GM12865 (cell line): ENCODE results near the gene TAGLN.

Experiments
- DNase-seq: peaks from one replicate; pipeline ENCODE4 v3.0.0; 2010; ENCODE audit warnings: low read depth
- H3K4me3 ChIP-seq: 2 replicates; pipeline ENCODE4 v1.5.1; 2011; ENCODE audit warnings: mild to moderate bottlenecking, low read depth, low read length, control low read depth
- TF ChIP-seq, protein P1 (sequence below): IDR thresholded peaks from 2 replicates; pipeline ENCODE4 v1.5.1; 2011; ENCODE audit warnings: low read length, control low read depth, low read depth, inconsistent platforms; ENCODE audit not compliant: insufficient read depth; ENCODE audit errors: missing control alignments

The TAGLN gene

DNA sequence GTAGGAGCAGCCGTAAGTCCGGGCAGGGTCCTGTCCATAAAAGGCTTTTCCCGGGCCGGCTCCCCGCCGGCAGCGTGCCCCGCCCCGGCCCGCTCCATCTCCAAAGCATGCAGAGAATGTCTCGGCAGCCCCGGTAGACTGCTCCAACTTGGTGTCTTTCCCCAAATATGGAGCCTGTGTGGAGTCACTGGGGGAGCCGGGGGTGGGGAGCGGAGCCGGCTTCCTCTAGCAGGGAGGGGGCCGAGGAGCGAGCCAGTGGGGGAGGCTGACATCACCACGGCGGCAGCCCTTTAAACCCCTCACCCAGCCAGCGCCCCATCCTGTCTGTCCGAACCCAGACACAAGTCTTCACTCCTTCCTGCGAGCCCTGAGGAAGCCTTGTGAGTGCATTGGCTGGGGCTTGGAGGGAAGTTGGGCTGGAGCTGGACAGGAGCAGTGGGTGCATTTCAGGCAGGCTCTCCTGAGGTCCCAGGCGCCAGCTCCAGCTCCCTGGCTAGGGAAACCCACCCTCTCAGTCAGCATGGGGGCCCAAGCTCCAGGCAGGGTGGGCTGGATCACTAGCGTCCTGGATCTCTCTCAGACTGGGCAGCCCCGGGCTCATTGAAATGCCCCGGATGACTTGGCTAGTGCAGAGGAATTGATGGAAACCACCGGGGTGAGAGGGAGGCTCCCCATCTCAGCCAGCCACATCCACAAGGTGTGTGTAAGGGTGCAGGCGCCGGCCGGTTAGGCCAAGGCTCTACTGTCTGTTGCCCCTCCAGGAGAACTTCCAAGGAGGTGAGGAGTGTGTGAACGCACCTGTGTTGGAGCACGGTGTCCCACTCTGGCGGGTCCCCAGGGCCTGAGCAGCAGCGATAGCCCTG is at the start of gene TAGLN:
Gene TAGLN (plus strand): TSS at position 318 of the 863 bp plus-strand sequence. CDS start 3,644 bp downstream, outside the sequence.
- no peak within 1 kb of the TSS for H3K4me3 ChIP-seq
- TF ChIP-seq, protein P1, sequence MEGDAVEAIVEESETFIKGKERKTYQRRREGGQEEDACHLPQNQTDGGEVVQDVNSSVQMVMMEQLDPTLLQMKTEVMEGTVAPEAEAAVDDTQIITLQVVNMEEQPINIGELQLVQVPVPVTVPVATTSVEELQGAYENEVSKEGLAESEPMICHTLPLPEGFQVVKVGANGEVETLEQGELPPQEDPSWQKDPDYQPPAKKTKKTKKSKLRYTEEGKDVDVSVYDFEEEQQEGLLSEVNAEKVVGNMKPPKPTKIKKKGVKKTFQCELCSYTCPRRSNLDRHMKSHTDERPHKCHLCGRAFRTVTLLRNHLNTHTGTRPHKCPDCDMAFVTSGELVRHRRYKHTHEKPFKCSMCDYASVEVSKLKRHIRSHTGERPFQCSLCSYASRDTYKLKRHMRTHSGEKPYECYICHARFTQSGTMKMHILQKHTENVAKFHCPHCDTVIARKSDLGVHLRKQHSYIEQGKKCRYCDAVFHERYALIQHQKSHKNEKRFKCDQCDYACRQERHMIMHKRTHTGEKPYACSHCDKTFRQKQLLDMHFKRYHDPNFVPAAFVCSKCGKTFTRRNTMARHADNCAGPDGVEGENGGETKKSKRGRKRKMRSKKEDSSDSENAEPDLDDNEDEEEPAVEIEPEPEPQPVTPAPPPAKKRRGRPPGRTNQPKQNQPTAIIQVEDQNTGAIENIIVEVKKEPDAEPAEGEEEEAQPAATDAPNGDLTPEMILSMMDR, result no peak
- DNase-seq, result no peak

DNA sequence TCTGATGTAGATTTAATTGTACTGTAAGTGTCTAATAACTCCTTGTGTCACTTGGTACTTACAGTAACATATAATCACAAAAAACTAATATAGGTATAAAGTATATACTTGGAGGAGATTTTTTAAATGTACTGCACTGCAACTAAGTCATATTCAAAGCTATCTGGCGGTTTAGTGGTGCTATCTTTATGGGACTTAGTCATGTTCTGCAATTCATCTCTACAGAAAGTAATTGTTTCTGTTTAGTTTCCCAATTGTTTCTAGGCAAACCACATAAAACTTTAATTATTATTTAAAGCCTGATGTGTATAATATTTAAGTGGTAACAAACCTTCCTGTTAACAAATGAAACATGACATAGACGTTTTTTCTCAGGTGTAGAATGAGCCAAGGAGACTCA is 47.1 kb upstream of the TAGLN start:
- DNase-seq, result no peak
- TF ChIP-seq, protein P1, result no peak
- H3K4me3 ChIP-seq, result no peak overlapping the region

DNA sequence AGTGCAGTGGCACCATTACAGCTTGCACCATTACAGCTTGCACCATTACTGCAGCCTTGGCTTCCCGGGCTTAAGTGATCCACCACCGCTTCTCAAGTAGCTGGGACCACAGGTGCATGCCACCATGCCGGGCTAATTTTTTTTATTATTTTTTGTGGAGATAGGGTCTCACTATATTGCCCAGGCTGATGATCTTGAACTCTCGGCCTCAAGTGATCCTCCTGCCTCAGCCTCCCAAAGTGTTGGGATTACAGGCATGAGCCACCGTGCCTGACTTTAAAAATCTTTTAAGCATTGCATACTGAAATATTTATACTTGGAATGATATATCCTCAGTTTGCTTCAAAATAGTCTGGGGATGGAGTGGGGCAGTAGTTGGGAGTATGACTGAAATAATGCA is 44.7 kb upstream of the TAGLN start:
- H3K4me3 ChIP-seq, result no peak overlapping the region
- no peak for DNase-seq
- TF ChIP-seq, protein P1, result no peak

DNA sequence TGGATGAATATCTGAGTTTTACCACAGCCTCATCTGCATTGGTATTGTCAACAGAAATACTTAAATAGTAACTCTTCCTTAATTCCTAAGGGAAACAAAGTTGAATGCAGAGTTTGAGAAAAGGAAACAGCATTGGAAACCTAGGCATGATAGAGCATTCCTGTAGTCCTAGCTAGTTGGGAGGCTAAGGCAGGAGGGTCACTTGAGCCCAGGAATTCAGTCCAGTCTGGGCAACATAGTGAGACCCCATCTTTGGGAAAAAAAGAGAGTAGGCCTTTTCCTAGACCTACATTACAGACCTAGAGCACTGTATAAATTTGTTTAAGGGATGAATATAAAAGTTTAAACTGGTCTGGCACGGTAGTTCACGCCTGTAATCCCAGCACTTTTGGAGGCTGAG is 41.7 kb upstream of the TAGLN start:
- TF ChIP-seq, protein P1, result no peak

DNA sequence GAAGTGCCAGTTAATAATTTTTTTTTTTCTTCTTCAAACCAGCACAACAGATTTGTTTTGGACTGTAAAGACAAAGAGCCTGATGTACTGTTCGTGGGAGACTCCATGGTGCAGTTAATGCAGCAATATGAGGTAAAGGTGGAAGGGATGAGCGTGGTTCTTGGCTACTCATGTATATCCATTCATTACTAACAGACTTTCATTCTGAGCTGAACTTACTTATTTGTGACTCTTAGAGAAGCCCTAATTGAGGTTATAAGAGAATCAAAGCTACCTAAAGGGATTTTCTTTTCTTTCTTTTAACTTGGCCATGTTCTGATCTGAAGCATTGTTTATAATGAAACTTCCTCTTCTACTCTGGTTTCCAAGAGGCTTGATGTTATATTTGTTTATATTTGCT is 39.3 kb upstream of the TAGLN start:
- no peak overlapping the region for H3K4me3 ChIP-seq
- DNase-seq, result no peak

More for the DNA sequence above, 41.7 kb upstream of the TAGLN start:
- no peak for DNase-seq
- no peak overlapping the region for H3K4me3 ChIP-seq

DNA sequence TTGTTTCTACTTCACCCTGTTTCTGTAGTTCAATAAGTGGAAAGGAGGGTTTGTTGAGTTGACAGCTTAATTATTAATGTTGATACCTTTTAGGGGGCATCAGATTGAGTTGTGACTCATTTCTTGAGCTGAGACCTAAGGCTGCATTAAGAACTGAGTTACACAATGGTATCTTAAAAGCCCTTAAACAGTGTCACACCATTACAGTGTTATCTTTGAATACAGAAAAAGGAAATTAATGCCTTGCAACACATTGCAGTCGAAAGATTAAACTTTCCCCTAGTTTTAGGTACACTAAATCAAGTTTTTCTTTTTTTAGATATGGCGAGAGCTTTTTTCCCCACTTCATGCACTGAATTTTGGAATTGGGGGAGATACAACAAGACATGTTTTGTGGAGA is 38.3 kb upstream of the TAGLN start:
- no peak for DNase-seq
- TF ChIP-seq, protein P1, result no peak
- no peak overlapping the region for H3K4me3 ChIP-seq

More for the DNA sequence above, 39.3 kb upstream of the TAGLN start:
- TF ChIP-seq, protein P1, result no peak
